GM08714 (cell line): ENCODE data around the gene PIK3R2.
"Not testable (repeated sequence)": the region's sequence is repeated elsewhere in the genome, so short reads cannot be mapped to it uniquely, and the experiment has no call there.

ENCODE experiments used
- H3K4me3 ChIP-seq: fragments of 200-500 bp; sonication (Bioruptor generic); 2 replicates; pipeline ENCODE4 v1.5.1; 2014; ENCODE audit warnings: mild to moderate bottlenecking, low read length, inconsistent platforms
- ZNF274 ChIP-seq: IDR thresholded peaks from 2 replicates; pipeline ENCODE4 v1.6.1; 2012; ENCODE audit warnings: mild to moderate bottlenecking, low read depth, low read length

Gene PIK3R2

GRCh38 chr19:18153556-18154134 is 682 bp downstream of the PIK3R2 start:
- peak overlapping the region; percentile 82 for H3K4me3 ChIP-seq
- TF ChIP-seq ZNF274, result no peak

- TF ChIP-seq ZNF274, result no peak
- H3K4me3 ChIP-seq, result no peak overlapping the region
Observed at GRCh38 chr19:18155095-18156087, 2.4 kb downstream of the PIK3R2 start.

GRCh38 chr19:18156268-18156667 is 3.3 kb downstream of the PIK3R2 start:
- H3K4me3 ChIP-seq, result no peak overlapping the region
- no peak for TF ChIP-seq ZNF274

- no peak for TF ChIP-seq ZNF274
- no peak overlapping the region for H3K4me3 ChIP-seq
Observed at GRCh38 chr19:18156841-18157464, 4.0 kb downstream of the PIK3R2 start.

- H3K4me3 ChIP-seq, result no peak overlapping the region
- TF ChIP-seq ZNF274, result no peak
Observed at GRCh38 chr19:18157465-18158063, 4.6 kb downstream of the PIK3R2 start.

- no peak overlapping the region for H3K4me3 ChIP-seq
- no peak for TF ChIP-seq ZNF274
Observed at GRCh38 chr19:18158467-18158866, 5.5 kb downstream of the PIK3R2 start.

GRCh38 chr19:18159059-18159616 is 6.2 kb downstream of the PIK3R2 start:
- not testable (repeated sequence) for H3K4me3 ChIP-seq

- no peak for TF ChIP-seq ZNF274
- H3K4me3 ChIP-seq, result no peak overlapping the region
Observed at GRCh38 chr19:18159810-18160209, 6.8 kb downstream of the PIK3R2 start.

- H3K4me3 ChIP-seq, result peak overlapping the region; percentile 22; the same call in 1 of the 2 replicates
- TF ChIP-seq ZNF274, result no peak
Observed at GRCh38 chr19:18160493-18160970, 7.6 kb downstream of the PIK3R2 start.

- no peak for TF ChIP-seq ZNF274
- peak overlapping the region; percentile 22; the same call in 1 of the 2 replicates for H3K4me3 ChIP-seq
Observed at GRCh38 chr19:18160971-18161635, 8.1 kb downstream of the PIK3R2 start.

GRCh38 chr19:18161636-18162002 is 8.7 kb downstream of the PIK3R2 start:
- no peak overlapping the region for H3K4me3 ChIP-seq

GRCh38 chr19:18164072-18164471 is 11.1 kb downstream of the PIK3R2 start:
- no peak overlapping the region for H3K4me3 ChIP-seq
- TF ChIP-seq ZNF274, result no peak

More at GRCh38 chr19:18161636-18162002, 8.7 kb downstream of the PIK3R2 start:
- no peak for TF ChIP-seq ZNF274

- no peak overlapping the region for H3K4me3 ChIP-seq
- TF ChIP-seq ZNF274, result no peak
Observed at GRCh38 chr19:18165794-18166544, 13.0 kb downstream of the PIK3R2 start.
